ENCODE results near the gene PLA2G6.

GRCh38 chr22:38169116-38169515 lies 12.5 kb downstream of the PLA2G6 start:
- no peak for TF ChIP-seq EP300 (IDR thresholded peaks at IDR 0.05)
- no peak for TF ChIP-seq CTCF (IDR thresholded peaks at IDR 0.05)
- TF ChIP-seq POLR2A (IDR thresholded peaks at IDR 0.05), result no peak
- TF ChIP-seq POLR2AphosphoS5 (IDR thresholded peaks at IDR 0.05), result no peak

Data from stomach (tissue), 4 donors.